Natural killer cell (primary cell): ENCODE data around the gene SKAP1. TPM values are rescaled to one million over a fixed set of nuclear protein-coding genes. Genes with fewer than 3 reads are reported as not detected.
A peak's percentile ranks its signal among the peaks of the same experiment; 100 is the strongest.

Experiments
- ATAC-seq, 3 donors: fragments of 150-1000 bp in 2 of 3; fragments of 200-7000 bp in 1 of 3; cut with Tn5 transposase; 1 replicate in 1 of 3; 2 replicates in 2 of 3; pipeline ENCODE4 v1.10.0; 2021; ENCODE audit warnings: mild to moderate bottlenecking in 2 of 3, moderate library complexity in 2 of 3
- DNase-seq, 2 donors: peaks; one replicate each; pipeline versions ENCODE4 v3.0.0 to v3.0.0-alpha.2; 2013 to 2021; ENCODE audit warnings: mixed read lengths in 1 of 2
- H3K27ac ChIP-seq: one replicate; pipeline ENCODE4 v1.5.1; 2013; ENCODE audit warnings: mild to moderate bottlenecking, low read length
- H3K27me3 ChIP-seq: one replicate; pipeline ENCODE4 v1.6.1; 2013; ENCODE audit warnings: low read length; ENCODE audit not compliant: control insufficient read depth, insufficient read depth
- H3K36me3 ChIP-seq: one replicate; pipeline ENCODE4 v1.6.1; 2013; ENCODE audit warnings: low read length; ENCODE audit not compliant: control insufficient read depth, insufficient read depth
- H3K4me1 ChIP-seq: one replicate; pipeline ENCODE4 v1.6.1; 2013; ENCODE audit warnings: low read length; ENCODE audit not compliant: control insufficient read depth, insufficient read depth
- H3K4me3 ChIP-seq: one replicate; pipeline ENCODE4 v1.5.1; 2013; ENCODE audit warnings: low read length
- H3K9me3 ChIP-seq: one replicate; pipeline ENCODE4 v1.6.1; 2013; ENCODE audit warnings: low read length; ENCODE audit not compliant: control insufficient read depth, insufficient read depth
- H3K27ac Mint-ChIP-seq, 2 donors: one replicate each; pipeline ENCODE4 v1.8.0; 2022; ENCODE audit warnings: mild to moderate bottlenecking in 2 of 2, mixed read lengths in 2 of 2, moderate library complexity in 1 of 2
- H3K27me3 Mint-ChIP-seq, 2 donors: one replicate each; pipeline ENCODE4 v1.8.0; 2022; ENCODE audit warnings: low read depth in 2 of 2, mixed read lengths in 2 of 2
- H3K36me3 Mint-ChIP-seq: one replicate; pipeline ENCODE4 v1.8.0; 2022; ENCODE audit warnings: mixed read lengths
- H3K4me1 Mint-ChIP-seq, 2 donors: one replicate each; pipeline ENCODE4 v1.8.0; 2022; ENCODE audit warnings: mixed read lengths in 2 of 2
- H3K4me3 Mint-ChIP-seq: one replicate; pipeline ENCODE4 v1.8.0; 2022; ENCODE audit warnings: mild to moderate bottlenecking, moderate library complexity, mixed read lengths
- H3K9me3 Mint-ChIP-seq, 2 donors: one replicate each; pipeline ENCODE4 v1.8.0; 2022; ENCODE audit warnings: mixed read lengths in 2 of 2
- CTCF ChIP-seq: fragments of 200-600 bp; IDR thresholded peaks from one replicate; pipeline ENCODE4 v1.8.0; 2022; ENCODE audit warnings: antibody characterized with exemption
- WGBS: methylation state at CpG from one replicate; pipeline ENCODE4 v1.1.7; 2013; ENCODE audit warnings: missing lambda C conversion rate; ENCODE audit not compliant: insufficient coverage; 5-methylcytosine and 5-hydroxymethylcytosine counted together
- intact Hi-C: fragments of 100-400 bp; cut with micrococcal nuclease; formaldehyde crosslinking; loops from one replicate; pipeline ENCODE4 v1.14.2; 2022
- total RNA-seq, 4 donors: library from RNA; stranded (reverse); fragments of 120-200 nt in 1 of 4; gene quantifications; one replicate each; pipeline versions ENCODE4 v1.2.3 to v1.2.4, GENCODE V29; 2013 to 2022

The SKAP1 gene
- total RNA-seq, 3 donors from 2014 or later (not counting 1 experiment from before 2014, with no cell fraction given) = 168 to 227 (median 190) TPM

- peak overlapping the region; percentile 66 to 67 for H3K27ac Mint-ChIP-seq
- no peaks in the 10 kb centered on the region for H3K9me3 Mint-ChIP-seq
- peaks cover 10% of the 10 kb centered on the region for H3K36me3 ChIP-seq
- H3K27ac ChIP-seq = no peak overlapping the region
- intact Hi-C loops = loop anchor here (5.0 to 10.0 kb wide), 2 partner anchors 182 to 329 kb away; partner anchors contain the start of genes HOXB3 and HOXB5
- 91% methylated on average over 2 of the region's 2 CpGs for WGBS
- H3K9me3 ChIP-seq = no peaks in the 10 kb centered on the region
- H3K4me3 ChIP-seq = no peak overlapping the region
- H3K36me3 Mint-ChIP-seq = no peaks in the 10 kb centered on the region
- ATAC-seq (no peak), DNase-seq (peak in 1 of 2 donors; percentile 42)
- H3K27me3 ChIP-seq = no peaks in the 10 kb centered on the region
- TF ChIP-seq CTCF = peak; percentile 38
- H3K4me1 Mint-ChIP-seq = peaks cover 42 to 61% of the 10 kb centered on the region in 2 donors
- H3K27me3 Mint-ChIP-seq = no peaks in the 10 kb centered on the region
- H3K4me3 Mint-ChIP-seq = no peak overlapping the region
- peaks cover 10% of the 10 kb centered on the region for H3K4me1 ChIP-seq
Observed at GRCh38 chr17:48262982-48263730, 166.9 kb downstream of the SKAP1 start.

- intact Hi-C loops = loop anchor here (5.0 to 10.0 kb wide), 2 partner anchors 183 to 331 kb away; partner anchors contain the start of genes HOXB3 and HOXB5
- peaks cover 21% of the 10 kb centered on the region for H3K36me3 ChIP-seq
- no peaks in the 10 kb centered on the region for H3K27me3 ChIP-seq
- H3K4me3 ChIP-seq = no peak overlapping the region
- H3K4me1 ChIP-seq = peaks cover 10% of the 10 kb centered on the region
- no peak for ATAC-seq
- no peak for TF ChIP-seq CTCF
- no peak overlapping the region for H3K4me3 Mint-ChIP-seq
- peak in 1 of 2 donors; percentile 18 for DNase-seq
- no peaks in the 10 kb centered on the region for H3K27me3 Mint-ChIP-seq
- H3K36me3 Mint-ChIP-seq = no peaks in the 10 kb centered on the region
- no peaks in the 10 kb centered on the region for H3K9me3 Mint-ChIP-seq
- no peaks in the 10 kb centered on the region for H3K9me3 ChIP-seq
- peaks cover 31 to 59% of the 10 kb centered on the region in 2 donors for H3K4me1 Mint-ChIP-seq
- no peak overlapping the region for H3K27ac ChIP-seq
- peak overlapping the region; percentile 66 to 67 for H3K27ac Mint-ChIP-seq
- WGBS = 89% methylated on average over 3 of the region's 5 CpGs
Observed at GRCh38 chr17:48261297-48261880, 168.6 kb downstream of the SKAP1 start.

GRCh38 chr17:48259694-48260291 lies 170.2 kb downstream of the SKAP1 start:
- DNase-seq (peak in 1 of 2 donors; percentile 34), ATAC-seq (no peak)
- Histone ChIP-seq H3K27ac (no peak overlapping the region), H3K4me1 (peaks cover 2% of the 10 kb centered on the region), H3K36me3 (peaks cover 24% of the 10 kb centered on the region), H3K9me3 (no peaks in the 10 kb centered on the region), H3K27me3 (no peaks in the 10 kb centered on the region), H3K4me3 (no peak overlapping the region)
- Mint-ChIP-seq H3K27ac (peak overlapping the region; percentile 31 to 59), H3K27me3 (no peaks in the 10 kb centered on the region), H3K4me3 (no peak overlapping the region), H3K4me1 (peaks cover 20 to 47% of the 10 kb centered on the region in 2 donors), H3K9me3 (no peaks in the 10 kb centered on the region), H3K36me3 (no peaks in the 10 kb centered on the region)
- 100% methylated on average over 2 of the region's 3 CpGs for WGBS
- intact Hi-C loops = loop anchor here (5.0 to 10.0 kb wide), 2 partner anchors 185 to 333 kb away; partner anchors contain the start of genes HOXB3 and HOXB5
- peak; percentile 18 for TF ChIP-seq CTCF
